ENCODE results near the gene LRP1B. TPM values are rescaled to one million over a fixed set of nuclear protein-coding genes. Genes with fewer than 3 reads are reported as not detected.

The LRP1B gene
- total RNA-seq, 1 experiment from 2014 or later, result 0.21 TPM

DNA sequence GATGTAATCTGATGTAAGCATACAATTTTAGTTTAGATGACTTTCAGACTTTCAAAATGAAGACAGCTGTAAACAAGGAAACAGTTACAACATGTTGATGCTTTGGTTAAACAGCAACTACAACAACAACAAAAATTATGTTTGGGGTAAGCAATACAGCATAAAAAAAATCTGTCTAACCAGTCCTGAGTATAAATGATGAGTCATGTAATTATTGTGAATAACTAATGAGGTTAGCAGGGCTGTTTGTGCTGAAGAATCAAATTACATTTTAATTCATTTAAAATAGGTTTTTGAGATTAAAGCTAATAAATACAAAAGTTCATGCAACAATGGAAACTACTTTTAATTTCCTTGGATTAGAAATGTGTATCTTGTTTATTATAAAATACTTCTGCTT, 266.9 kb downstream of the LRP1B start:
- CTCF ChIA-PET, result no interaction called here
- intact Hi-C loops (cut with micrococcal nuclease; ENCODE audit: unreplicated experiment), result no loop called here
- no peak overlapping the region for H3K27ac Mint-ChIP-seq (ENCODE audit: unreplicated experiment)
- TF ChIP-seq, protein P1, sequence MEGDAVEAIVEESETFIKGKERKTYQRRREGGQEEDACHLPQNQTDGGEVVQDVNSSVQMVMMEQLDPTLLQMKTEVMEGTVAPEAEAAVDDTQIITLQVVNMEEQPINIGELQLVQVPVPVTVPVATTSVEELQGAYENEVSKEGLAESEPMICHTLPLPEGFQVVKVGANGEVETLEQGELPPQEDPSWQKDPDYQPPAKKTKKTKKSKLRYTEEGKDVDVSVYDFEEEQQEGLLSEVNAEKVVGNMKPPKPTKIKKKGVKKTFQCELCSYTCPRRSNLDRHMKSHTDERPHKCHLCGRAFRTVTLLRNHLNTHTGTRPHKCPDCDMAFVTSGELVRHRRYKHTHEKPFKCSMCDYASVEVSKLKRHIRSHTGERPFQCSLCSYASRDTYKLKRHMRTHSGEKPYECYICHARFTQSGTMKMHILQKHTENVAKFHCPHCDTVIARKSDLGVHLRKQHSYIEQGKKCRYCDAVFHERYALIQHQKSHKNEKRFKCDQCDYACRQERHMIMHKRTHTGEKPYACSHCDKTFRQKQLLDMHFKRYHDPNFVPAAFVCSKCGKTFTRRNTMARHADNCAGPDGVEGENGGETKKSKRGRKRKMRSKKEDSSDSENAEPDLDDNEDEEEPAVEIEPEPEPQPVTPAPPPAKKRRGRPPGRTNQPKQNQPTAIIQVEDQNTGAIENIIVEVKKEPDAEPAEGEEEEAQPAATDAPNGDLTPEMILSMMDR (IDR thresholded peaks at IDR 0.05; ENCODE audit: unreplicated experiment), result no peak
- H3K9me3 Mint-ChIP-seq (ENCODE audit: low read depth, unreplicated experiment), result peaks cover 2% of the 10 kb centered on the region
- BruUV-seq (replicated peaks), result no TSS peak
- H3K4me3 Mint-ChIP-seq (ENCODE audit: low read depth, unreplicated experiment), result no peak overlapping the region
- H3K27me3 Mint-ChIP-seq (ENCODE audit: unreplicated experiment), result no peaks in the 10 kb centered on the region
- H3K36me3 Mint-ChIP-seq (ENCODE audit: insufficient read depth, unreplicated experiment), result no peaks in the 10 kb centered on the region
- DNase-seq, result no peak
- no peaks in the 10 kb centered on the region for H3K4me1 Mint-ChIP-seq (ENCODE audit: low read depth, unreplicated experiment)

GRCh38 chr2:141856215-141856919, 274.4 kb downstream of the LRP1B start:
- H3K9me3 Mint-ChIP-seq (ENCODE audit: low read depth, unreplicated experiment), result no peaks in the 10 kb centered on the region
- no peaks in the 10 kb centered on the region for H3K36me3 Mint-ChIP-seq (ENCODE audit: insufficient read depth, unreplicated experiment)
- H3K4me3 Mint-ChIP-seq (ENCODE audit: low read depth, unreplicated experiment), result no peak overlapping the region
- CTCF ChIA-PET, result no interaction called here
- TF ChIP-seq, protein P1 (IDR thresholded peaks at IDR 0.05; ENCODE audit: unreplicated experiment), result no peak
- no peak overlapping the region for H3K27ac Mint-ChIP-seq (ENCODE audit: unreplicated experiment)
- no TSS peak for BruUV-seq (replicated peaks)
- H3K4me1 Mint-ChIP-seq (ENCODE audit: low read depth, unreplicated experiment), result no peaks in the 10 kb centered on the region
- intact Hi-C loops (cut with micrococcal nuclease; ENCODE audit: unreplicated experiment), result no loop called here
- no peaks in the 10 kb centered on the region for H3K27me3 Mint-ChIP-seq (ENCODE audit: unreplicated experiment)
- no peak for DNase-seq

DNA sequence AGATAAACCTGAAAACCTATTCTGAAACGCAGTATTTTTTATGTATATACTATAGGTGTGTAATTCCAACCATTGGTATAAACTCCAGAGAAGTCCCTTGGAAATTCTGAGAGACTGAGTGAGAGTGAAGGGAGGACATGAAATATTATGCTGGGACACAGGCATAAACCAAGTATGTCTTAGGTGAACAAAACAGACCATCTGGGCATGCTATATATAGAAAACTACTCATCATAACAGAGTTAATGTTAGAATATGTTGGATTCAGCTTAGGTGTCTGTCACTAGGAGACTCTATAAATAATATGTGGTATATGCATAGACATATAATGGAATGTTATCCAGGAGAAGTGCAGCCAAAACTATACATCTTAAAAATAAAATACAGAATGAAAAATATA, 282.6 kb downstream of the LRP1B start:
- H3K4me3 Mint-ChIP-seq (ENCODE audit: low read depth, unreplicated experiment), result no peak overlapping the region
- no TSS peak for BruUV-seq (replicated peaks)
- TF ChIP-seq, protein P1 (IDR thresholded peaks at IDR 0.05; ENCODE audit: unreplicated experiment), result no peak
- no peaks in the 10 kb centered on the region for H3K36me3 Mint-ChIP-seq (ENCODE audit: insufficient read depth, unreplicated experiment)
- no peaks in the 10 kb centered on the region for H3K27me3 Mint-ChIP-seq (ENCODE audit: unreplicated experiment)
- intact Hi-C loops (cut with micrococcal nuclease; ENCODE audit: unreplicated experiment), result no loop called here
- H3K4me1 Mint-ChIP-seq (ENCODE audit: low read depth, unreplicated experiment), result no peaks in the 10 kb centered on the region
- H3K9me3 Mint-ChIP-seq (ENCODE audit: low read depth, unreplicated experiment), result no peaks in the 10 kb centered on the region
- no peak overlapping the region for H3K27ac Mint-ChIP-seq (ENCODE audit: unreplicated experiment)
- DNase-seq, result no peak
- CTCF ChIA-PET, result no interaction called here

DNA sequence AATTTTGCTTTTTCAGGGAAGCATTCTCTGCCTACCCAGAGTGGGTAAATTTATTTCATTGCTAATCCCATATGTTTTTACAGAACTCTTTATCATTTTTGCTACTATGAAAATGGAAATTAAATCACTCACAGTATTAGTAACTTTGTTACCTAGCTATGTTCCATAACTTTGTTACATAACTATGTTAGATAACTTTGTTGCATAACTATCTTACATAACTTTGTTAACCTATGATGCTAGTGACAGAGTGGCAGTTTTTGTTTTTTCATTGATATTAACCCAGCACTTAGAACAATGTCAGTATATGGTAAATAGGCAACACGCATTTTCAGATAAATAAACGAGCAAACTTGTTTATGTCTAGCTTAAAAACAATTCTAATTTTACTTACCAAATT, 286.6 kb downstream of the LRP1B start:
- Mint-ChIP-seq H3K4me3 (ENCODE audit: low read depth, unreplicated experiment) (no peak overlapping the region), H3K9me3 (ENCODE audit: low read depth, unreplicated experiment) (no peaks in the 10 kb centered on the region), H3K27ac (ENCODE audit: unreplicated experiment) (no peak overlapping the region), H3K27me3 (ENCODE audit: unreplicated experiment) (no peaks in the 10 kb centered on the region), H3K36me3 (ENCODE audit: insufficient read depth, unreplicated experiment) (no peaks in the 10 kb centered on the region), H3K4me1 (ENCODE audit: low read depth, unreplicated experiment) (no peaks in the 10 kb centered on the region)
- no peak for DNase-seq
- TF ChIP-seq, protein P1 (IDR thresholded peaks at IDR 0.05; ENCODE audit: unreplicated experiment), result no peak
- BruUV-seq (replicated peaks), result no TSS peak
- intact Hi-C loops (cut with micrococcal nuclease; ENCODE audit: unreplicated experiment), result no loop called here
- CTCF ChIA-PET, result no interaction called here
